H1 (cell line): ENCODE results near the gene PRDM15. TPM values are rescaled to one million over a fixed set of nuclear protein-coding genes. Genes with fewer than 3 reads are reported as not detected.

Experiments
- RBBP5 ChIP-seq: IDR thresholded peaks from 2 replicates; pipeline ENCODE4 v1.7.1; 2012; ENCODE audit warnings: low read depth, mild to moderate bottlenecking, inconsistent platforms, low read length, moderate library complexity, borderline replicate concordance
- polyA plus RNA-seq, 7 experiments: library from polyadenylated mRNA; depleted of rRNA in 3 of 7; stranded (reverse) in 5 of 7; unstranded in 2 of 7; fragments of >200 nt in 5 of 7; fragments of 200-250 nt in 2 of 7; gene quantifications; 1 replicate in 5 of 7; 2 replicates in 1 of 7; 4 replicates in 1 of 7; pipeline versions ENCODE4 v1.2.1 to v1.2.3, GENCODE V29; 2011 to 2013; ENCODE audit warnings: missing spikeins in 2 of 7, mixed read lengths in 2 of 7
- total RNA-seq: library from RNA; stranded (reverse); fragmentation: NEBNext Ultra II Directional; extraction: Animal tissue kit (Norgen Biotek cat#: 25700); gene quantifications from 2 replicates; pipeline ENCODE4 v1.2.1, GENCODE V29; 2021
- TF ChIP-seq, protein P1 (sequence below): fragments of 300-600 bp; sonication (generic); IDR thresholded peaks from 2 replicates; pipeline ENCODE4 v1.7.1; 2012; ENCODE audit warnings: low read length, moderate library complexity, mild to moderate bottlenecking, inconsistent platforms; ENCODE audit not compliant: insufficient replicate concordance

The PRDM15 gene
- total and polyA plus RNA-seq, 2 of the 8 experiments (the other 6 are each of a cell fraction or from before 2014, with no cell fraction given): 9.7 to 10.5 TPM

DNA sequence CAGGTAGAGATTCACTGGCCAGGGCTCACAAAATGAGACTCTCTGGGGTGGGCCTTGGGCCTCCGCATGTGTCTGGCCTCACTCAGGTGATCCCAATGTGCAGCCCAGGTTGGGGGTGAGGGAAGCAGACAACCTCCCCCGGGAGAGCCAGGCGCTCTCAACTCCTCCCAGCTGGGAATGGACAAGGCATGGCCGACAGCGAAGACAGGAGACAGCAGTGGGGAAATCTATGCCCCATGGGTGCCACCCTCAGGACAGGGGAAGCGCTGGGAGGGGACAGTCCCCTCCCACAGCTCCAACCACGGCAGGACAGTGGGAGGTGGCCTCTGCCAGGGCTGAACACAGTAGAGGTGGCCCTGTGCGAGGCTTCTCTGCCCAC lies 47.7 kb downstream of the PRDM15 start (continued):
- TF ChIP-seq, protein P1, sequence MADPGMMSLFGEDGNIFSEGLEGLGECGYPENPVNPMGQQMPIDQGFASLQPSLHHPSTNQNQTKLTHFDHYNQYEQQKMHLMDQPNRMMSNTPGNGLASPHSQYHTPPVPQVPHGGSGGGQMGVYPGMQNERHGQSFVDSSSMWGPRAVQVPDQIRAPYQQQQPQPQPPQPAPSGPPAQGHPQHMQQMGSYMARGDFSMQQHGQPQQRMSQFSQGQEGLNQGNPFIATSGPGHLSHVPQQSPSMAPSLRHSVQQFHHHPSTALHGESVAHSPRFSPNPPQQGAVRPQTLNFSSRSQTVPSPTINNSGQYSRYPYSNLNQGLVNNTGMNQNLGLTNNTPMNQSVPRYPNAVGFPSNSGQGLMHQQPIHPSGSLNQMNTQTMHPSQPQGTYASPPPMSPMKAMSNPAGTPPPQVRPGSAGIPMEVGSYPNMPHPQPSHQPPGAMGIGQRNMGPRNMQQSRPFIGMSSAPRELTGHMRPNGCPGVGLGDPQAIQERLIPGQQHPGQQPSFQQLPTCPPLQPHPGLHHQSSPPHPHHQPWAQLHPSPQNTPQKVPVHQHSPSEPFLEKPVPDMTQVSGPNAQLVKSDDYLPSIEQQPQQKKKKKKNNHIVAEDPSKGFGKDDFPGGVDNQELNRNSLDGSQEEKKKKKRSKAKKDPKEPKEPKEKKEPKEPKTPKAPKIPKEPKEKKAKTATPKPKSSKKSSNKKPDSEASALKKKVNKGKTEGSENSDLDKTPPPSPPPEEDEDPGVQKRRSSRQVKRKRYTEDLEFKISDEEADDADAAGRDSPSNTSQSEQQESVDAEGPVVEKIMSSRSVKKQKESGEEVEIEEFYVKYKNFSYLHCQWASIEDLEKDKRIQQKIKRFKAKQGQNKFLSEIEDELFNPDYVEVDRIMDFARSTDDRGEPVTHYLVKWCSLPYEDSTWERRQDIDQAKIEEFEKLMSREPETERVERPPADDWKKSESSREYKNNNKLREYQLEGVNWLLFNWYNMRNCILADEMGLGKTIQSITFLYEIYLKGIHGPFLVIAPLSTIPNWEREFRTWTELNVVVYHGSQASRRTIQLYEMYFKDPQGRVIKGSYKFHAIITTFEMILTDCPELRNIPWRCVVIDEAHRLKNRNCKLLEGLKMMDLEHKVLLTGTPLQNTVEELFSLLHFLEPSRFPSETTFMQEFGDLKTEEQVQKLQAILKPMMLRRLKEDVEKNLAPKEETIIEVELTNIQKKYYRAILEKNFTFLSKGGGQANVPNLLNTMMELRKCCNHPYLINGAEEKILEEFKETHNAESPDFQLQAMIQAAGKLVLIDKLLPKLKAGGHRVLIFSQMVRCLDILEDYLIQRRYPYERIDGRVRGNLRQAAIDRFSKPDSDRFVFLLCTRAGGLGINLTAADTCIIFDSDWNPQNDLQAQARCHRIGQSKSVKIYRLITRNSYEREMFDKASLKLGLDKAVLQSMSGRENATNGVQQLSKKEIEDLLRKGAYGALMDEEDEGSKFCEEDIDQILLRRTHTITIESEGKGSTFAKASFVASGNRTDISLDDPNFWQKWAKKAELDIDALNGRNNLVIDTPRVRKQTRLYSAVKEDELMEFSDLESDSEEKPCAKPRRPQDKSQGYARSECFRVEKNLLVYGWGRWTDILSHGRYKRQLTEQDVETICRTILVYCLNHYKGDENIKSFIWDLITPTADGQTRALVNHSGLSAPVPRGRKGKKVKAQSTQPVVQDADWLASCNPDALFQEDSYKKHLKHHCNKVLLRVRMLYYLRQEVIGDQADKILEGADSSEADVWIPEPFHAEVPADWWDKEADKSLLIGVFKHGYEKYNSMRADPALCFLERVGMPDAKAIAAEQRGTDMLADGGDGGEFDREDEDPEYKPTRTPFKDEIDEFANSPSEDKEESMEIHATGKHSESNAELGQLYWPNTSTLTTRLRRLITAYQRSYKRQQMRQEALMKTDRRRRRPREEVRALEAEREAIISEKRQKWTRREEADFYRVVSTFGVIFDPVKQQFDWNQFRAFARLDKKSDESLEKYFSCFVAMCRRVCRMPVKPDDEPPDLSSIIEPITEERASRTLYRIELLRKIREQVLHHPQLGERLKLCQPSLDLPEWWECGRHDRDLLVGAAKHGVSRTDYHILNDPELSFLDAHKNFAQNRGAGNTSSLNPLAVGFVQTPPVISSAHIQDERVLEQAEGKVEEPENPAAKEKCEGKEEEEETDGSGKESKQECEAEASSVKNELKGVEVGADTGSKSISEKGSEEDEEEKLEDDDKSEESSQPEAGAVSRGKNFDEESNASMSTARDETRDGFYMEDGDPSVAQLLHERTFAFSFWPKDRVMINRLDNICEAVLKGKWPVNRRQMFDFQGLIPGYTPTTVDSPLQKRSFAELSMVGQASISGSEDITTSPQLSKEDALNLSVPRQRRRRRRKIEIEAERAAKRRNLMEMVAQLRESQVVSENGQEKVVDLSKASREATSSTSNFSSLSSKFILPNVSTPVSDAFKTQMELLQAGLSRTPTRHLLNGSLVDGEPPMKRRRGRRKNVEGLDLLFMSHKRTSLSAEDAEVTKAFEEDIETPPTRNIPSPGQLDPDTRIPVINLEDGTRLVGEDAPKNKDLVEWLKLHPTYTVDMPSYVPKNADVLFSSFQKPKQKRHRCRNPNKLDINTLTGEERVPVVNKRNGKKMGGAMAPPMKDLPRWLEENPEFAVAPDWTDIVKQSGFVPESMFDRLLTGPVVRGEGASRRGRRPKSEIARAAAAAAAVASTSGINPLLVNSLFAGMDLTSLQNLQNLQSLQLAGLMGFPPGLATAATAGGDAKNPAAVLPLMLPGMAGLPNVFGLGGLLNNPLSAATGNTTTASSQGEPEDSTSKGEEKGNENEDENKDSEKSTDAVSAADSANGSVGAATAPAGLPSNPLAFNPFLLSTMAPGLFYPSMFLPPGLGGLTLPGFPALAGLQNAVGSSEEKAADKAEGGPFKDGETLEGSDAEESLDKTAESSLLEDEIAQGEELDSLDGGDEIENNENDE: no peak
- TF ChIP-seq RBBP5: no peak
